Stimulated activated CD4-positive, alpha-beta T cell treated with anti-CD3 and anti-CD28 coated beads, Interleukin-15, amount 100 ng/mL, for 48 hours (primary cell): Measurements from ENCODE around the gene ANKLE2.
"Not testable (repeated sequence)": the region's sequence is repeated elsewhere in the genome, so short reads cannot be mapped to it uniquely, and the experiment has no call there.

Experiments used
- DNase-seq, 2 donors: peaks; one replicate each; pipeline ENCODE4 v3.0.0-alpha.2; 2020; ENCODE audit warnings: low read depth in 2 of 2

Gene ANKLE2

GRCh38 chr12:132761032-132761920 lies at the start of gene ANKLE2:
Gene ANKLE2 (minus strand): TSS chr12:132761832. CDS start chr12:132761798, 34 bp downstream.
- DNase-seq, result peak; percentile 59 to 61

- not testable (repeated sequence) for DNase-seq
These were observed 47.8 kb upstream of the ANKLE2 start for GRCh38 chr12:132809391-132809790.

- DNase-seq, result no peak
These were observed 45.9 kb upstream of the ANKLE2 start for GRCh38 chr12:132807295-132808092.

- peak; percentile 24 to 26 for DNase-seq
These were observed 45.2 kb upstream of the ANKLE2 start for GRCh38 chr12:132806857-132807256.

DNA sequence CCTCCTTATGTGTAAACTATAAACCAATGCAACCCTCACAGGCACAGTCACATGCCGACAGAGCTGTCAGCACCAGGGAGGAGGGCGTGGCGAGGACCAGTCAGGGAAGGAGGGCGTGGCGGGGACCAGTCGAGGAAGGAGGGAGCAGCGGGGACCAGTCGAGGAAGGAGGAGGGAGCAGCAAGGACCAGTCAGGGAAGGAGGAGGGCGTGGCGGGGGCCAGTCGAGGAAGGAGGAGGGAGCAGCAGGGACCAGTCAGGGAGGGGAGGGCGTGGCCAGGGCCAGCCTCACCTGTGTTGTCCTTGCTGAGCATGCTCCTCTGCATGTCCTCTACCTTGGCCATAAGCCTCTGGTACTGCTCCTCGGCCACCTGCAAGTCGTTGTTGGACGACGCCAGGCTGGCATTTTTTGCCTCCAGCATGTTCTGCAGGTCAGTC lies 42.8 kb upstream of the ANKLE2 start:
- no peak for DNase-seq

GRCh38 chr12:132803888-132804287 lies 42.3 kb upstream of the ANKLE2 start:
- DNase-seq, result no peak

DNA sequence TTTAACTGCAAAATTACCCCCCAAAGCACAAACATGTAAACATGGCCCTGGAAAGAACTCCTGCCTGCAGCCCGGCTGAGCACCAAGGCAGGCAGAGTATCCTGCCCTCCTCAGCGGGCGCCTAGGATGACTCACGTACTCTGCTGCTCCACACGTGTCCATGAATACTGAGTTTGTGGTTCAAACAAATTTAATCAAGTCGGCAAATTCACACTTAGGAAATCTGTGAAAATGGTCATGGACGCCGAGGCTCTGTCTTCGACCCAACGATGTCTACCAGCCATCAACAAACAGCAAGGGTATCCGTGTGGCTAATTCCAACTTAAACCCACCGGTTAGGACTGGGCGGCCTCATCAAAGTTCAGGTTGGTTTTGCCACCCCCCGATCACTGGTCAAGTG lies 41.5 kb upstream of the ANKLE2 start:
- no peak for DNase-seq

GRCh38 chr12:132801741-132802140 lies 40.1 kb upstream of the ANKLE2 start:
- no peak for DNase-seq

- no peak for DNase-seq
These were observed 37.2 kb upstream of the ANKLE2 start for GRCh38 chr12:132798836-132799235.

GRCh38 chr12:132797820-132798570 lies 36.4 kb upstream of the ANKLE2 start:
- no peak for DNase-seq

GRCh38 chr12:132795847-132796246 lies 34.2 kb upstream of the ANKLE2 start:
- DNase-seq, result no peak

DNA sequence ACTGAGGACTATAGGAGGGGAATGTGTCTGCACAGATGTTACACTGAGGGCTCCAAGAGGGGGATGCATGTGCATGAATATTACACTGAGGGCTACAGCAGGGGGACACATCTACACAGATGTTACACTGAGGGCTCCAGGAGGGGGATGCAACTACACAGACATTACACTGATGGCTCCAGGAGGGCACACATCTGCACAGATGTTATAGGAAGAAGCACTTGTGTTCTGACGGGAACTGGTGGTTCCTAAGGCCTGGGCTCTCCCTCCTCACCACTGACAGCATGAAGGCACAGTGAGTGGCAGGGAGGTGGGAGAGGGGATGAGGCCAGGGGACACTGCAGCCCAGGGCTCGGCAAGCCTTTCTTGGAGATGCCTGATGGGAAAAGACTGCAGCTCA lies 30.3 kb upstream of the ANKLE2 start:
- DNase-seq, result not testable (repeated sequence)

GRCh38 chr12:132789099-132789471 lies 27.5 kb upstream of the ANKLE2 start:
- no peak for DNase-seq

- no peak for DNase-seq
These were observed 26.9 kb upstream of the ANKLE2 start for GRCh38 chr12:132788375-132789098.

- no peak for DNase-seq
These were observed 26.2 kb upstream of the ANKLE2 start for GRCh38 chr12:132787877-132788276.

DNA sequence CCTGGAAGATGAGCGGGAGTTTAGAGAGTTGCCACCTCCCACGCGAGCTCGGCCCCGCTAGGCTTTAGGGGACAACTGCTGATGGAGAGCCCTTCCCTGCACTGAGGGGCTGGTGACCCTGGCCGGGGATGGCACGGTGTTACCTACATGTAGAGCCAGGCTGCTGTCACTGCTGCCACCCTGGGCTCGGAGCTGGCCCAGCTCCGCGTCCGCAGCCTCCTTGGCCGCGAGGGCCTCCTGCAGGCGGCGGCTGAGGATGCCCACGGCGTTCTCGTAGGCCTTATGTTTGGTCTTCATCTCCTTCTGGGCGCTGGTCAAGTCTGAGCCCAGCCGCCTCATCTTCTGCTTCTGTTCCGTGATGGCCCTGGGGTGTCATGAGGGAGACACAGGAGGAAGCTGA lies 24.6 kb upstream of the ANKLE2 start:
- no peak for DNase-seq

DNA sequence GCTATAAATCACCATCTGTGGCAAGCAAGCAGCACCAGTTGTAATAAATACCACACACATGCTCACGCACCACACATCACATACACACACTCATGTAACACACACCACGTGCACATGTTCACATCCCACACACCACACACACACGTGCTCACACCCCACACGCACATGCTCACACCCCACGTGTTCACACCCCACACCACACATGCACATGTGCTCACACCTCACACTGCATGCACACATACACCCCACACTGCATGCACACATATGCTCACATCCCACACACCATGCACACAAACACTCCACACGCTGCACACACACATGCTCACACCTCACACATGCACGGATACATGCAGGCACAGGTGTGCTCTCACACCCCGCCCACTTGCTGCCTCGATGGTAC lies 22.9 kb upstream of the ANKLE2 start:
- no peak for DNase-seq

DNA sequence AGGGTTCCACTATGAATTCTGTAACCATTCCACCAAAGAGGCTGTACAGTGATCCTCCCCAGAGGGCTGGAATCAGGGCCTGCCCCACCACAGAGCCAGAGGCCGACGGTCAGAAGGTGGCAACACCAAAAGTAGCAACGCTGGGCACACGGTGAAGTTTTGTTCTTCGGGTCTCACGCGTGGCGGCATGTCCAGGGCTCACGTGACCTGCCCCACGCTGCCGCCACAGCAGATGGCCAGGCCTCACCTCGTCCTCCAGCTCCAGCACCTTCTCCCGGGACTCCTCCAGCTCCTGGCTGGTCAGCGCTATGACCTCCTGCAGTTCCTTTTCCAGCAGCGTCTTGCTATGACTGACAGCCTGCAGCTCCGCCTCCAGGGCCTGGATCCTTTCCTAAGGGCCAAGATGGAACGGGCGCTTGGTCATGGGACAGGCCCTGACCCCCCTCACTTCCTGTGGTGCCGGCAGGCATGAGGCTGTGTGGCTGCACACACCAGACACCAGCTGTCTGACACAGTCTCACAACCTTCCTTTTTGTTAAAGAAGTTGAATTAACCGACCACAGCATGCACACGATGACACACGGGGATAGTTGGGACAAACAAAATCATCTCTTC lies 22.4 kb upstream of the ANKLE2 start:
- DNase-seq, result no peak

DNA sequence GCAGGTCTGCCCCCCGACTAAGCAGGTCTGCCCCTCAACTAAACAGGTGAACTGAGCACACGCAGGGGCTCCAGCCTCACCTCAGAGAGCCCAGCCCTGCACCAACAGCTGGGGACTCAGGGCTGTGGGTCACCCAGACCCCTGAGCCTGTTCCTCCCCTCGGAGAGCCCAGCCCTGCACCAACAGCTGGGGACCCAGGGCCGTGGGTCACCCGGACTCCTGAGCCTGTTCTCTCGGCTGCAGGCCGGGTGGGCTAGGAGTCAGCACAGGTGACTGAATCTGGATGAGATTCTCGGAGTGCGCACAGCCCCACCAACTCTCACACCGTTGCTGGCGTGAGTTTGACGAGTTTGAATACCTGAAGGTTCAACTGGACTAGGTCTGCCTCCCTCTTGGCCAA lies 20.3 kb upstream of the ANKLE2 start:
- DNase-seq, result no peak

GRCh38 chr12:132779781-132780353 lies 18.2 kb upstream of the ANKLE2 start:
- no peak for DNase-seq

DNA sequence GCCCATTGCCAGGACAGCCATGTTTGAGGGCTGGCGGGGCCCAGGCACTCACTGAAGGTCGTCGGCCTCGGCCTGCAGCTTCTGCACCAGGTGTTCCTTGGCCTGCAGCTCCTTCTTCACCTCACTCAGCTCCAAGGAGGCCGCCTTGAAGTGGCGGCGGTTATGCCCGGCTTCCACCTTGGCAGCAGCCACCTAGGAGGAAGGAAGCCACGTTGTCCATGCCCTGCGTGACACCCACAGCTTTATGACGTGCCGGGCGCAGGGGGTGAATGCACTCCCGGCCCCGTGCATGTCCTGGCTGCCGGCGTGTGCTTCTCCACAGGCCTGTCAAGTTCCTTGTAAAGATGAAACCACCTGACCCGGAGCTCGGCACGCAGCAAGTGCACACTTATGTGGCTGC lies 16.0 kb upstream of the ANKLE2 start:
- DNase-seq, result no peak
